ENCODE measurements around the gene ROPN1L.

DNA sequence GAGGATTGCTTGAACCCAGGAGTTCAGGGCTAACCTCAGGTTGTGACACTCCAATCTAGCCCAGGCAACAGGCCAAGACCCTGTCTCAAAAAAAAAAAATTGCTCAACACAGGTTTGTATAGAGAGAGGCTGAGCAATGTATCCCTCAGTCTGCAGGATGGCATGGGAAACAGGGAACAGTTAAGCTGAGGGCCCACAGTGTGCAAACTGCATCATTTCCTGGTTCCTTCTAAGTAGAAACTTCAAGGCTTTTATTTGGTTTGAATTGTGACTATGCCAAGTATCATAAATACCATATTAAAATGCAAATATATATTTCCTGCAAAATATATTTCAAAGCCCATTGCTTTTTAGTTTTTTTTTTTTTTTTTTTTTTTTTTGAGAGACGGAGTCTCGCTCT is 13.7 kb upstream of the ROPN1L start:
- TF ChIP-seq, protein P1, sequence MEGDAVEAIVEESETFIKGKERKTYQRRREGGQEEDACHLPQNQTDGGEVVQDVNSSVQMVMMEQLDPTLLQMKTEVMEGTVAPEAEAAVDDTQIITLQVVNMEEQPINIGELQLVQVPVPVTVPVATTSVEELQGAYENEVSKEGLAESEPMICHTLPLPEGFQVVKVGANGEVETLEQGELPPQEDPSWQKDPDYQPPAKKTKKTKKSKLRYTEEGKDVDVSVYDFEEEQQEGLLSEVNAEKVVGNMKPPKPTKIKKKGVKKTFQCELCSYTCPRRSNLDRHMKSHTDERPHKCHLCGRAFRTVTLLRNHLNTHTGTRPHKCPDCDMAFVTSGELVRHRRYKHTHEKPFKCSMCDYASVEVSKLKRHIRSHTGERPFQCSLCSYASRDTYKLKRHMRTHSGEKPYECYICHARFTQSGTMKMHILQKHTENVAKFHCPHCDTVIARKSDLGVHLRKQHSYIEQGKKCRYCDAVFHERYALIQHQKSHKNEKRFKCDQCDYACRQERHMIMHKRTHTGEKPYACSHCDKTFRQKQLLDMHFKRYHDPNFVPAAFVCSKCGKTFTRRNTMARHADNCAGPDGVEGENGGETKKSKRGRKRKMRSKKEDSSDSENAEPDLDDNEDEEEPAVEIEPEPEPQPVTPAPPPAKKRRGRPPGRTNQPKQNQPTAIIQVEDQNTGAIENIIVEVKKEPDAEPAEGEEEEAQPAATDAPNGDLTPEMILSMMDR (IDR thresholded peaks at IDR 0.05), result no peak
- no peak for TF ChIP-seq ZFX (IDR thresholded peaks at IDR 0.05; ENCODE audit: borderline replicate concordance)

All from 22Rv1 (cell line).